AG04450 (cell line): Measurements from ENCODE around the gene R3HCC1L. TPM values are rescaled to one million over a fixed set of nuclear protein-coding genes. Genes with fewer than 3 reads are reported as not detected.

Source experiments
- CTCF ChIA-PET: fragments of 300-600, 350-600 bp; formaldehyde crosslinking; extraction: SDS; loops from one replicate; lab custom pipeline; 2022; ENCODE audit warnings: antibody characterized with exemption, inconsistent platforms; lab: Charles Lee
- POLR2A ChIA-PET: fragments of 350-600 bp; formaldehyde crosslinking; extraction: SDS; loops from one replicate; lab custom pipeline; 2021; ENCODE audit warnings: antibody characterized with exemption, inconsistent platforms; lab: Yijun Ruan, JAX
- DNase-seq: peaks from one replicate; pipeline ENCODE4 v3.0.0-alpha.2; 2011; ENCODE audit warnings: low read depth, low spot score
- H3K27ac ChIP-seq: one replicate; pipeline ENCODE4 v1.5.1; 2012; ENCODE audit warnings: low read depth, low read length, control low read depth
- H3K27me3 ChIP-seq: one replicate; pipeline ENCODE4 v1.6.0; 2012; ENCODE audit warnings: low read length; ENCODE audit not compliant: control insufficient read depth, insufficient read depth
- H3K4me3 ChIP-seq: 2 replicates; pipeline ENCODE4 v1.5.1; 2011; ENCODE audit warnings: mild to moderate bottlenecking, low read depth, low read length, control low read depth
- H3K9me3 ChIP-seq: 2 replicates; pipeline ENCODE4 v1.5.1; 2012; ENCODE audit warnings: low read length; ENCODE audit not compliant: control insufficient read depth, insufficient read depth
- polyA plus RNA-seq: library from polyadenylated mRNA; depleted of rRNA; stranded (reverse); fragments of >200 nt; gene quantifications from 2 replicates; pipeline ENCODE4 v1.2.3, GENCODE V29; 2011
- TF ChIP-seq, protein P1 (sequence below): IDR thresholded peaks from 2 replicates; pipeline ENCODE4 v1.5.1; 2011; ENCODE audit warnings: low read depth, low read length, control low read depth, inconsistent platforms

The R3HCC1L gene
- polyA plus RNA-seq, 1 experiment = 14.4 TPM

DNA sequence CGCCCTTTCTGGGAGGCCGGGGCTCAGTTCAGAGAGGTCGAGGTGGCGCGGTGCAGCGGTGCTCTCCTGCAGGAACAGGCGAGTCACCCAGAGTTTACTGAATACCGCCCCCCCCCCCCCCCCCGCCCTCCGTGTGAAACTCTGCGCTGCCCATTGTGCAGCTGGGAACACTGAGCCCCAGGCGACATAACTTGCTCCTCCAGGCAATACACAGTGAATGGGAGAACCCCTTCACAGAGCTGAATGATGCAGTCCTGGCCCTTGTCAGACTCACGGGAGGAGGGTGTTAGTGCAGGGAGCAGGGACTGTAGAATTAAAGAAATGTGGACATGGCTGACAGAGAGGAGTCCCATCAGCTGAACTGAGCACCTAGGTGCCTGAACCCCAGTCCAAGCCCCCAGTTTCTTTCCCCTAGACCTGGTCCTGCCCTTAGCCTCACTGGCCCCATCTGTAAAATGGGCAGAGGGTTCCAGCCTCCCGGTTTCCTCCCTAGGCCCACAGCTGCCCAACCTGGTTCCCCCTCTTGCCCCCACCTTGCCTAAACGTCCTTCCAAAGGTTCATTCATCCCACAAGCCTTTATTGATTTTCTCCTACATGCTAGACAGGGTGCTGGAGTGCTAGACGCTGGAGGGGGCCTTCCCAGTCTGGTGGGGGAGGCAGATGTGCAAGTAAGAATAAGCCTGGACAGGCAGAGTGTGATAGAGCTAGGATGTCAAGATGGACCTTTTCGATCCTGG lies 134.4 kb downstream of the R3HCC1L start:
- peak overlapping the region; percentile 58 for H3K4me3 ChIP-seq
- H3K9me3 ChIP-seq = no peaks in the 10 kb centered on the region; the same call in 1 of the 2 replicates
- TF ChIP-seq, protein P1, sequence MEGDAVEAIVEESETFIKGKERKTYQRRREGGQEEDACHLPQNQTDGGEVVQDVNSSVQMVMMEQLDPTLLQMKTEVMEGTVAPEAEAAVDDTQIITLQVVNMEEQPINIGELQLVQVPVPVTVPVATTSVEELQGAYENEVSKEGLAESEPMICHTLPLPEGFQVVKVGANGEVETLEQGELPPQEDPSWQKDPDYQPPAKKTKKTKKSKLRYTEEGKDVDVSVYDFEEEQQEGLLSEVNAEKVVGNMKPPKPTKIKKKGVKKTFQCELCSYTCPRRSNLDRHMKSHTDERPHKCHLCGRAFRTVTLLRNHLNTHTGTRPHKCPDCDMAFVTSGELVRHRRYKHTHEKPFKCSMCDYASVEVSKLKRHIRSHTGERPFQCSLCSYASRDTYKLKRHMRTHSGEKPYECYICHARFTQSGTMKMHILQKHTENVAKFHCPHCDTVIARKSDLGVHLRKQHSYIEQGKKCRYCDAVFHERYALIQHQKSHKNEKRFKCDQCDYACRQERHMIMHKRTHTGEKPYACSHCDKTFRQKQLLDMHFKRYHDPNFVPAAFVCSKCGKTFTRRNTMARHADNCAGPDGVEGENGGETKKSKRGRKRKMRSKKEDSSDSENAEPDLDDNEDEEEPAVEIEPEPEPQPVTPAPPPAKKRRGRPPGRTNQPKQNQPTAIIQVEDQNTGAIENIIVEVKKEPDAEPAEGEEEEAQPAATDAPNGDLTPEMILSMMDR = no peak
- ChIA-PET CTCF (interaction anchor here (0.6 to 3.1 kb wide), 5 partner anchors 8 to 362 kb away, joined by 3 to 18 read pairs (median 6); no protein-coding TSS in a partner anchor), POLR2A (interaction anchor here (0.6 to 1.0 kb wide), 5 partner anchors 20 to 146 kb away, joined by 3 to 5 read pairs (median 4); partner anchors contain the start of gene PYROXD2)
- H3K27ac ChIP-seq = peak overlapping the region; percentile 52
- DNase-seq = no peak
- H3K27me3 ChIP-seq = no peaks in the 10 kb centered on the region

DNA sequence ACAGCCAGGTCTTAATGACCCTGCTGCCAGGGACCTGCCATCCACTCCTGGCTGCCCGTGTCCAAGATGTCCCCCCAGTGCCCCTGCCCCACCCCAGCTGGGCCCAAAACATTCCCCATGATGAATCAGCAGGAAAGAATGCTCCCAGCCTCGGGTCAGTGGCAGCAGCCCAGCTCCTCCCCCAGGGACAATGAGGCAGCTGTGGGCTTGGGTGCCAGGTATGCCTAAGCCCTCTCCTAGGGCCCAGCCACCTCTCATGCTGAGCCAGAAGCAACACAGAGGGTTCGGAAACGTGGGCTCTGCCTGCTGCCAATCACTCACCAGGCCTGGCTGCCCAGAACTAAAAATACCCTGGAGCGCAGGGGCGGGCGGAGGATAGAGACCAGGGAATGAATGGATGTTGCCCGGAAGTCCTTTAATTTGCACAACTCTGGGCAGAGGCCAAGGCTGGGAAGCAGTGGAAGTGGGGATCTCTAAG lies 135.0 kb downstream of the R3HCC1L start:
- POLR2A ChIA-PET = interaction anchor here (0.8 kb wide), 1 partner anchor 40 kb away, joined by 3 read pairs; no protein-coding TSS in a partner anchor

DNA sequence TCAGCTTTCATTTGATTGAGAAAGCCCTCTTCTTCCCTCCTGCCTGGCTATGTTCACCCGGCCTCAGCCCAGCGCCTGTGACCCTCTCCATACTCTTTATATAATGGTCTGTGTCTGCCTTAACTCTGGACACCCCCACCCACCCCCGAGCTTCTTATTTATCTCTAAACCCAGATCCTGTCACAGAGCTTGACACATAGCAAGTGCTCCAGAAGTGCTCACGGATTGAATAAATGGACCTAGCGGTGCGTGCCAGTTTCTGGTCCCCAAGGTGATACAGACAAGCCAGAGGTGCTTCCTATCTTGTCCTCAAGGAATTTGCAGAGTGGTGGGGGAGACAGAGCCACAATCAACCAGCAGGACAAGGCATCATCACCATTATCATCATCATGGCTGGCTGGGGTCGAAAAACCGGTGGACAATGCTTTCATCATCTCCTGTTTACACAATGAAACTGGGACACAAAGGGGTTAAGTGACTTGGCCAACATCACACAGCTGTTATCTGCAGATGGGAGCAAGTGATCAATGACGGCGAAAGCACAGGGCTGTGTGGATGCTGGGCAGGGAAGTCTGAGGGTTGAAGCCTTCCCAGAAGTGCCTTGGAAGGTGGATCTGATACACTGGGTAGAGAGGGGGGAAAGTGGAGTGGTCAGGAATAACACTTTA lies 135.8 kb downstream of the R3HCC1L start:
- H3K27me3 ChIP-seq = no peaks in the 10 kb centered on the region
- DNase-seq = no peak
- CTCF ChIA-PET = interaction anchor here (0.6 to 3.1 kb wide), 2 partner anchors 39 to 979 kb away, joined by 7 to 18 read pairs; no protein-coding TSS in a partner anchor
- no peaks in the 10 kb centered on the region; the same call in 1 of the 2 replicates for H3K9me3 ChIP-seq
- POLR2A ChIA-PET = no interaction called here
- no peak overlapping the region for H3K4me3 ChIP-seq
- TF ChIP-seq, protein P1 = no peak
- peak overlapping the region; percentile 39 for H3K27ac ChIP-seq

More for the DNA sequence above, 135.0 kb downstream of the R3HCC1L start:
- H3K9me3 ChIP-seq = no peaks in the 10 kb centered on the region; the same call in 1 of the 2 replicates
- peak; percentile 41 for DNase-seq
- CTCF ChIA-PET = interaction anchor here (3.1 kb wide), 1 partner anchor 40 kb away, joined by 18 read pairs; no protein-coding TSS in a partner anchor
- peak overlapping the region; percentile 39 for H3K27ac ChIP-seq
- no peaks in the 10 kb centered on the region for H3K27me3 ChIP-seq
- no peak overlapping the region for H3K4me3 ChIP-seq
- TF ChIP-seq, protein P1 = no peak

DNA sequence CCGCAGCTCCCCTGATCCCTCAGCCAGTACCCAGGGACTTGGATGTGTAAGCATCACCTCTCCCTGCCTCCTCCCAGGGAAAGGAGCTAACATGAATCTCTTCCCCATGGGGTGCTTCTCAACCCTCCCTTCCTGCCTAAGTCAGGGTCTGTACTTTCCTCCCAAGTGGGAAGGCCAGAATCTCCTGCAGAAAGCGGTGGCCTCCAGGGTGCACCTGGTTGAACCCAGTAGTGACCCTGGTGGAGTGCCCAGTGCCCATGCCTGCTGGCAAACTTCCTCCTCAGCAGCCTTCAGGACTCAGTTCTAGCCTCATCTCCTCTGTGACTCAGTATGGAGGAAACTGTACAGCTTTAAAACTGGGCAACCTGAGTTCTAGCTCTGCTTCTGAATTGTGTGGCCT lies 136.3 kb downstream of the R3HCC1L start:
- ChIA-PET CTCF (interaction anchor here (3.1 kb wide), 1 partner anchor 38 kb away, joined by 18 read pairs; no protein-coding TSS in a partner anchor), POLR2A (no interaction called here)
- TF ChIP-seq, protein P1 = no peak
- Histone ChIP-seq H3K9me3 (no peaks in the 10 kb centered on the region; the same call in 1 of the 2 replicates), H3K4me3 (no peak overlapping the region), H3K27me3 (peaks cover 2% of the 10 kb centered on the region), H3K27ac (no peak overlapping the region)
- DNase-seq = no peak
